Measurements from ENCODE around the gene VMAC. TPM values are rescaled to one million over a fixed set of nuclear protein-coding genes. Genes with fewer than 3 reads are reported as not detected.

Gene VMAC
- total and polyA plus RNA-seq, 2 of the 13 experiments (the other 11 are each of a cell fraction or from before 2014, with no cell fraction given): 2.4 TPM

DNA sequence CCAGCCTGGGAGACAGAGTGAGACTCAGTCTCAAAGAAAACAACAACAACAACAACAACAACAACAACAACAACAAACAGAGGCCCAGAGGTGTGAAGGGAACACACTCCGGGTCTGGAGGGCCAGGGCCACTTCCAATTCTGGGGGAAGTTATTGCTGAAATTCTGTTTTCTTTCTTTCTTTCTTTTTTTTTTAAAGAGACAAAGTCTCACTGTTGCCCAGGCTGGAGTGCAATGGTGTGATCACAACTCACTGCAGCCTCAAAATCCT, 5.9 kb downstream of the VMAC start (continued):
- TF ChIP-seq, protein P1, sequence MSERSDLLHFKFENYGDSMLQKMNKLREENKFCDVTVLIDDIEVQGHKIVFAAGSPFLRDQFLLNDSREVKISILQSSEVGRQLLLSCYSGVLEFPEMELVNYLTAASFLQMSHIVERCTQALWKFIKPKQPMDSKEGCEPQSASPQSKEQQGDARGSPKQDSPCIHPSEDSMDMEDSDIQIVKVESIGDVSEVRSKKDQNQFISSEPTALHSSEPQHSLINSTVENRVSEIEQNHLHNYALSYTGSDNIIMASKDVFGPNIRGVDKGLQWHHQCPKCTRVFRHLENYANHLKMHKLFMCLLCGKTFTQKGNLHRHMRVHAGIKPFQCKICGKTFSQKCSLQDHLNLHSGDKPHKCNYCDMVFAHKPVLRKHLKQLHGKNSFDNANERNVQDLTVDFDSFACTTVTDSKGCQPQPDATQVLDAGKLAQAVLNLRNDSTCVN (CRISPR knock-in tag; IDR thresholded peaks at IDR 0.05; ENCODE audit: borderline replicate concordance): no peak
- TF ChIP-seq FOXK1 (CRISPR knock-in tag; IDR thresholded peaks at IDR 0.05; ENCODE audit: borderline replicate concordance, low read depth) (no peak), NCOA2 (CRISPR knock-in tag; IDR thresholded peaks at IDR 0.05) (no peak), REXO4 (CRISPR knock-in tag; IDR thresholded peaks at IDR 0.05; ENCODE audit: borderline replicate concordance) (no peak), ZNF737 (CRISPR knock-in tag; IDR thresholded peaks at IDR 0.05; ENCODE audit: borderline replicate concordance) (no peak)
- TF ChIP-seq, protein P2, sequence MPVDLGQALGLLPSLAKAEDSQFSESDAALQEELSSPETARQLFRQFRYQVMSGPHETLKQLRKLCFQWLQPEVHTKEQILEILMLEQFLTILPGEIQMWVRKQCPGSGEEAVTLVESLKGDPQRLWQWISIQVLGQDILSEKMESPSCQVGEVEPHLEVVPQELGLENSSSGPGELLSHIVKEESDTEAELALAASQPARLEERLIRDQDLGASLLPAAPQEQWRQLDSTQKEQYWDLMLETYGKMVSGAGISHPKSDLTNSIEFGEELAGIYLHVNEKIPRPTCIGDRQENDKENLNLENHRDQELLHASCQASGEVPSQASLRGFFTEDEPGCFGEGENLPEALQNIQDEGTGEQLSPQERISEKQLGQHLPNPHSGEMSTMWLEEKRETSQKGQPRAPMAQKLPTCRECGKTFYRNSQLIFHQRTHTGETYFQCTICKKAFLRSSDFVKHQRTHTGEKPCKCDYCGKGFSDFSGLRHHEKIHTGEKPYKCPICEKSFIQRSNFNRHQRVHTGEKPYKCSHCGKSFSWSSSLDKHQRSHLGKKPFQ (CRISPR knock-in tag; IDR thresholded peaks at IDR 0.05; ENCODE audit: insufficient replicate concordance): peak; percentile 37

- Histone ChIP-seq H3K79me2 (ENCODE audit: insufficient read depth, low read length) (peaks cover under 1% of the 10 kb centered on the region), H3K4me3 (replicated peaks in 1 of 3; ENCODE audit: insufficient read depth in 1 of 3, low read depth in 2 of 3, low read length in 3 of 3) (no peak overlapping the region), H3K4me2 (ENCODE audit: low read depth, low read length) (no peak overlapping the region), H3K27ac (ENCODE audit: extremely low read length, insufficient read depth, low read length) (peak overlapping the region; percentile 96), H3K27me3 (ENCODE audit: control insufficient read depth in 1 of 2, insufficient read depth in 2 of 2, low read length in 2 of 2) (no peaks in the 10 kb centered on the region), H2AFZ (ENCODE audit: low read length) (no peak overlapping the region), H3K4me1 (ENCODE audit: insufficient read depth, low read length) (peaks cover 92% of the 10 kb centered on the region), H4K20me1 (ENCODE audit: insufficient read depth, low read length) (no peaks in the 10 kb centered on the region), H3K9ac (ENCODE audit: insufficient read depth, low read depth, low read length) (no peak overlapping the region), H3K36me3 (replicated peaks in 1 of 2; ENCODE audit: control insufficient read depth in 1 of 2, insufficient read depth in 2 of 2, low read length in 2 of 2) (peaks cover 0 to 3% of the 10 kb centered on the region in 2 experiments; a peak in 3 of 5 replicates), H3K9me3 (ENCODE audit: low read length) (no peaks in the 10 kb centered on the region)
- ATAC-seq: no peak
- in situ Hi-C loops (cut with HindIII; ENCODE audit: extremely low pct_ligation_motif_present, low pct_unique_long_range_greater_than_20kb): loop anchor here (5.0 kb wide), 1 partner anchor 41 kb away; no protein-coding TSS in a partner anchor
- BruUV-seq (replicated peaks): no TSS peak
- no peak for FAIRE-seq
- CTCF ChIA-PET (ENCODE audit: low intra/inter-chr PET ratio, low total read pairs): no interaction called here
- TF ChIP-seq POLR2AphosphoS5 (IDR thresholded peaks at IDR 0.05; ENCODE audit: low read depth, low read length): no peak
- TF ChIP-seq CBX2 (IDR thresholded peaks at IDR 0.05; ENCODE audit: low read depth, low read length): no peak
- TF ChIP-seq CBX2 (CRISPR knock-in tag; IDR thresholded peaks at IDR 0.05; ENCODE audit: low read depth): no peak
- TF ChIP-seq RBFOX2 (IDR thresholded peaks at IDR 0.05; ENCODE audit: low read depth, low read length): no peak
- TF ChIP-seq ZSCAN5A (CRISPR knock-in tag; IDR thresholded peaks at IDR 0.05; ENCODE audit: borderline replicate concordance): no peak
- no peak for DNase-seq (ENCODE audit: low spot score)
- WGBS (ENCODE audit: low lambda C conversion rate): 100% methylated on average over 1 of the region's 1 CpG
- intact Hi-C loops (cut with micrococcal nuclease; ENCODE audit: unreplicated experiment): no loop called here
- POLR2A ChIA-PET: no interaction called here
Measured at GRCh38 chr19:5911366-5911765, 6.7 kb downstream of the VMAC start.
